LNCaP clone FGC (cell line): ENCODE measurements around the gene MEN1.

ENCODE experiments used
- DNase-seq: peaks from one replicate; pipeline ENCODE4 v3.0.0-alpha.2; 2011; ENCODE audit warnings: low read depth
- H3K4me3 ChIP-seq: 2 replicates; pipeline ENCODE4 v1.5.1; 2011; ENCODE audit warnings: mild to moderate bottlenecking, low read depth, low read length, control low read depth
- TF ChIP-seq, protein P1 (sequence below): IDR thresholded peaks from 2 replicates; pipeline ENCODE4 v1.5.1; 2012; ENCODE audit warnings: mild to moderate bottlenecking; ENCODE audit not compliant: control insufficient read depth, insufficient read depth; ENCODE audit errors: extremely low read depth

Gene MEN1

DNA sequence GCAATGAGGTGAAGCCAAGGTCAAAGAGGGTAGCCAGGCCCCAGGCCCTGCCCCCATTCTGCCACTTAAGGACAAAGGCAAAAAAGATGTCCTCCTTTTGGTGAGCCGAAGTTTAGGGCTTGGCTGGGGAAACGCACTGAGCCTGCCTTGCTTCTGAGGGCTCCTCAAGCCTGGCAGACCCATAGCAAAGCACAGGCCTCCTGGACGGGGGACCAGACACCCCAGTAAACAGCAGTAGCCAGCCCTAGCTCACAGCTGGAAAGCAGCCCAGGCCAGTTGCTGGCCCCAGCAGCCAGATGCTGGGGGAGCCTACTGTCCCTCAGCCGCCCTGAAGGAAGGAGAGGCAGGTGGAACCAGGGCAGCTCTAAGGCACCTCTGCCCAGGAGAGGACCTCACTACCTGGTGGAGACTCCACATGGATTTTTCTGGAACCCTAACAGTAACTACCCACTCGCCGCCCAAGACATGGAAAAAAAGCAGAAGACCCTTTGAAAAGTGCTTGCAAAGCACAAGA, 46.8 kb downstream of the MEN1 start:
- TF ChIP-seq, protein P1, sequence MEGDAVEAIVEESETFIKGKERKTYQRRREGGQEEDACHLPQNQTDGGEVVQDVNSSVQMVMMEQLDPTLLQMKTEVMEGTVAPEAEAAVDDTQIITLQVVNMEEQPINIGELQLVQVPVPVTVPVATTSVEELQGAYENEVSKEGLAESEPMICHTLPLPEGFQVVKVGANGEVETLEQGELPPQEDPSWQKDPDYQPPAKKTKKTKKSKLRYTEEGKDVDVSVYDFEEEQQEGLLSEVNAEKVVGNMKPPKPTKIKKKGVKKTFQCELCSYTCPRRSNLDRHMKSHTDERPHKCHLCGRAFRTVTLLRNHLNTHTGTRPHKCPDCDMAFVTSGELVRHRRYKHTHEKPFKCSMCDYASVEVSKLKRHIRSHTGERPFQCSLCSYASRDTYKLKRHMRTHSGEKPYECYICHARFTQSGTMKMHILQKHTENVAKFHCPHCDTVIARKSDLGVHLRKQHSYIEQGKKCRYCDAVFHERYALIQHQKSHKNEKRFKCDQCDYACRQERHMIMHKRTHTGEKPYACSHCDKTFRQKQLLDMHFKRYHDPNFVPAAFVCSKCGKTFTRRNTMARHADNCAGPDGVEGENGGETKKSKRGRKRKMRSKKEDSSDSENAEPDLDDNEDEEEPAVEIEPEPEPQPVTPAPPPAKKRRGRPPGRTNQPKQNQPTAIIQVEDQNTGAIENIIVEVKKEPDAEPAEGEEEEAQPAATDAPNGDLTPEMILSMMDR = no peak

DNA sequence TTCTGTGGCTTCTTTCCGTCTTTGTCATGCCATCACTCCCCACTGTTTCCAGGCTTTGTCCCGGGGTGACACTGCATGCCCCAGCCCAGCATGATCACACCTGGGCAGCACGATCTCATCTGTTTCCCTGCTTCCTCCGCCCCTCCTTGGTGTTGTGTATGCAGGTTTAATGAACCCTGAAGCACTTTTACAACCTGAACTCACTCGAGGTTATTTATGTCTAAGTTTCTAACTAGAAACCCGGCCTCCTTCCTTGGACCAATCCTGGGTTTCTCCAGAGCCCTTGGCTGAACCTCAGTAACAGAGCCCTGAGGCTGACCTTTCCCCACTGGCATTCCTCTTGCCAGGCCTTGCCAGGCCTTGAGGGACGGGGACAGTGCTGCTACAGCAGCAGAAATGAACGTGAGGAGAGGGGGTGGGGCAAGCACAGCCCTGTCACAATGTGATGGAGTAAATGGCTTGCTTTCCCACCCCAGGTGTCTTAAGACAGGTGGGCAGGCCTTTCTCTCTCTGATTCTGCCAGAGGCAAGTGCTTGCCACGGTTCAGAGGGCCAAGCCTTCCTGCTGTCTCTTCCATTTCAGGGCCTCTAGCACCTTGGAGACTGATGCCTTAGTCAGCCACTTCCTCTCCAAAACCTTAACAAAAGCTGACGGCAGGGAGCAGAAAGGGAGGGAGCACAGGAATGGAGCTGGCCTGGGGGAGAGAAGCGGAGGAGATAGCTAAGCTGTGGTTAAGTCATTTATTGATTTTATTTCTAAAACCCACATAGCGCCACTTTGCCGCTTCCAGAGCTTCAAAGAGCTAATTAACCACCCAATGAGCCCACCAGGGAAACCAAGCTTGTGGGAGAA, 47.5 kb downstream of the MEN1 start:
- H3K4me3 ChIP-seq = no peak overlapping the region
- TF ChIP-seq, protein P1 = no peak
- no peak for DNase-seq

More for the DNA sequence above, 46.8 kb downstream of the MEN1 start:
- no peak overlapping the region for H3K4me3 ChIP-seq
- DNase-seq = no peak

DNA sequence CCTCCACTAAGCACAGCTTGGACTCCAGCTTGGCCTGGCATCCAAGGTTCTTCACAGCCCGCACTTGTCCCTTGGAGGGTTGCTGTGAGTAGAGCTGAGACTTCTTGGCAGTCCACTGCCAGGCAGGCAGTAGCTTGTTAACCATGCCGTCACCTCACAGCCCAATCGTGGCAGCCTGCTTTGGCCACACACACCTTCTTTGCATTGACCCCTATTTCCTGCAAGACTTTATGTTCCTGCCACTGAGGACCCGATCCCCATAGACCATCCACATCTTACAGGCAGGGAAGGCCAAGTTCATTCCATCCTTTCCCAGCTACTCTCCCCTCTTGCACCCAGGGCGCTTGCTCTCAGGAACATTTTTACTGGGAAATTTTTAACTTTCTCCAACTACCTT, 48.1 kb downstream of the MEN1 start:
- TF ChIP-seq, protein P1 = no peak
- DNase-seq = no peak
- H3K4me3 ChIP-seq = no peak overlapping the region

DNA sequence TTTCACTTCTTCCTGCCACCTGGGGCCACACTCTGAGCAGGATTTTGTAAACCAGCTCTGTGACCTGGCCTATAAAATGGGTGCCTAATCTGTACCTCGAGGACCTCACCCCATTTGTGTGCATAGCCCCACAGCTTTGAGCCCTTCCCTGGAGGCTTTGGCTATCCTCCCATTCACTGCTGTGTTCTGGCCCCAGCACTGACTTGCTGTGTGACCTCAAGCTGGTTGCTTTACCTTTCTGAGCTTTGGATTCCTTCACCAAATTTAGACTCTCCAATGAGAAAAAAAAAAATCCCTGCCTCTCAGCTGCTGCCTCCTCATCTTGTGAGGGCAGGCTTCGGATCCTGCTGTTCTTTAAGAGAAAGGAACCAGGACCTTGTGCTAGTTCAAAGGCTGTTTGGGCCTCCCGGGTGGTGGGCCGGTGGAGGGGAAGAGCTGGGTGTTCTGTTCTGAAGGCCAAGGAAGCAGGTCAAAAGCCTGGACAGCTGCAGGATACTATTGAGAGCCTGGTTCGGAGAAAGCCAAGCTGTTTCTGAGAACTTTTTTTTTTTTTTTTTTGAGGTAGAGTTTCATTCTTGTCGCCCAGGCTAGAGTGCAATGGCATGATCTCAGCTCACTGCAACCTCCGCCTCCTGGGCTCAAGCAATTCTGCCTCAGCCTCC, 49.5 kb downstream of the MEN1 start:
- TF ChIP-seq, protein P1 = no peak
- DNase-seq = no peak
- no peak overlapping the region for H3K4me3 ChIP-seq

DNA sequence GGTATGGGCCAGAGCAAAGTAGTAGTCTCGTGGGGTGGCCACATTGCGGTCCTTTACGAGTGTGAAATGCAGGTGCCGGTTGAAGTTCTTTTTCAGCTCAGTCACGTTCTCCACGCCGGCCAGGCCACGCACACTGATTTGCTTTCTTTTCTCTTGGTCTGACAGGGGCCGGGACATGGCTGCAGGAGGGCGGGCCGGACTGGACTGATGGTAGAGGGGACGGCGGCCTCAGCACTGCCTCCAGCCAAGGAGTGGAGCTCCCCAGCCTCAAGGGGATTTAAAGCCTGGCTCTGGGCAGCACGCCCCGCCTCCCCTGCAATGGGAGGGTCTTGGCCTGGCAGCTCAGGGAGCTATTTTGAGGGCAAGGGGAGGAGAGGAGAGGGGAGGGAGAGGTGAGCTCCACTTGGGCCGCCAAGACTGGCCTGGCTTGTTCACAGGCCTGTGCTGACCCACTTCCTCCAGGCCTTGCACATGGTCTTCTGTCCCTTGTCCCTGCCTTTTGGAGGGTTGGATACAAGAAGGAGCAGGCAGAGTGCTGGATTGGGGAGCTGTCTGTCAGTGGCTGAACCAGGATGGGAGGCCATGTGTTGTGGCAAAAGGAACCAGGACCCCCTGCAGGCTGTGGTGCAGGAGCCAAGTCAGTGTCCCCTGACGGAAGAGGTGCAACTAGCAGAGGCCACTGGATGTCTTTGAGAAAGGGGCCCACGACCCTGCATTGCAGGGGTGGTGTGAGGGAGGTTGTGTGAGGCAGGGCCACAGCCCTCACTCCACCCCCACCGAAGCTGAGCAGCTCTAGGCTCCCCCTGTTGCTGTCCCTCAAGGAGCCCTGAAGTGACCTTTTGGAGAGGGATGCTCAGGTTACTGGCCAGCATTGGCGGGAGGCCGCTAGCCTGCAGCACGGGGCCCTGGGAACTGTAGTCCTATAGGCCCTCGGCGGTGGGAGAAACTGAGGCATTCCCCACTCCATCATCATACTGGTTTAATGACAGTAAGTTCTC, 50.3 kb downstream of the MEN1 start, which contains the start of gene PYGM:
Gene PYGM, minus strand, starts transcription at position 253 of the 998 bp plus-strand sequence. Its CDS starts 76 bp downstream, at position 177.
- TF ChIP-seq, protein P1 = no peak
- DNase-seq = no peak
- H3K4me3 ChIP-seq = no peak within 1 kb of the TSS

DNA sequence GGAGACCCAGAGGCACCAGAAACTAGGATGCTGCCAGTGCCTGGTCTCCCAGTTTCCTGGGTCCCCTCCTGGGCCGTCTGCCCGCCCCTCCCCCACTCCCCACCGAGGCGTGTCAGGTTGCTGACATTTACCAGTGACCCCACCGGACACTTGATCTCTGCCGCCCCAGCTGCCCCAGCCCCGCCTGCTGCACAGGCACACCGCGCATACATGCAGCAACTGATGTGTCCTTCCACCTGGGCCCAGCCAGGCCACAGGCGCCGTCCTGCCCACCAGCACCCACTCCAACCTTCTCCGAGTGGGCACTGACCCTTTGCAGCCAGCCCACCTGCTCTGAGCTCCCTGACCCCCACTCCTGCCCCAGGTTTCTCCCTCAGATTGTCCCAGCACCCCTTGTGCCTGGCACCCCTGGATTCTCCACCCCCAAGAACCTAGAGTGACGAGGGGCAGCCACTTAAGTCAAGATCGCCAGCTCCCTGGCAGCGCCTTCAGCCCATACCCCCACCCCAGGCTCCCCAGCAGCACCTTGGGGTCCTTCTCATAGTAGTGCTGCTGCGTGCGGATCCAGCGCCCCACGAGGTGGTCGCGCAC, 51.1 kb downstream of the MEN1 start:
- TF ChIP-seq, protein P1 = no peak
- no peak for DNase-seq
- H3K4me3 ChIP-seq = no peak overlapping the region
